K562 (cell line): ENCODE measurements around the gene MALAT1. TPM values are rescaled to one million over a fixed set of nuclear protein-coding genes. Genes with fewer than 3 reads are reported as not detected.
A peak's percentile ranks its signal among the peaks of the same experiment; 100 is the strongest.

Experiments
- ATF2 ChIP-seq: sonication (generic); formaldehyde crosslinking; IDR thresholded peaks from 2 replicates; pipeline ENCODE4 v1.8.1; 2022; ENCODE audit warnings: missing genetic modification reagents
- BDP1 ChIP-seq: IDR thresholded peaks from 3 replicates; pipeline ENCODE4 v1.6.1; 2011; ENCODE audit not compliant: insufficient read length, insufficient read depth
- BRF1 ChIP-seq: IDR thresholded peaks from 3 replicates; pipeline ENCODE4 v1.6.1; 2011; ENCODE audit warnings: borderline replicate concordance, mild to moderate bottlenecking; ENCODE audit not compliant: insufficient read length; ENCODE audit errors: extremely low read depth
- CBX3 ChIP-seq, 2 experiments: IDR thresholded peaks; 1 replicate in 1 of 2; 2 replicates in 1 of 2; pipeline ENCODE4 v1.6.1; 2012; ENCODE audit warnings: inconsistent platforms in 2 of 2, low read length in 2 of 2, borderline replicate concordance in 1 of 2, control low read depth in 1 of 2
- ELK3 ChIP-seq: fragments of 450-650 bp; formaldehyde crosslinking; IDR thresholded peaks from 2 replicates; pipeline ENCODE4 v1.4.0; 2020; ENCODE audit warnings: mild to moderate bottlenecking
- ETS2 ChIP-seq: IDR thresholded peaks from 2 replicates; pipeline ENCODE4 v1.6.1; 2016; ENCODE audit warnings: borderline replicate concordance, missing genetic modification characterization, mild to moderate bottlenecking, moderate library complexity, missing compliant biosample characterization; ENCODE audit not compliant: poor library complexity, severe bottlenecking
- KDM4B ChIP-seq, 2 experiments: fragments of 450-650 bp in 1 of 2; sonication (generic) in 1 of 2; IDR thresholded peaks; 2 replicates each; pipeline ENCODE4 v1.6.1; 2016 to 2017; ENCODE audit warnings: borderline replicate concordance in 2 of 2, antibody characterized with exemption in 1 of 2, low read depth in 1 of 2, mild to moderate bottlenecking in 1 of 2
- KLF16 ChIP-seq: IDR thresholded peaks from 2 replicates; pipeline ENCODE4 v1.6.1; 2016; ENCODE audit warnings: antibody characterized with exemption
- MTF1 ChIP-seq: fragments of 250-450 bp; sonication (Bioruptor Pico); IDR thresholded peaks from 2 replicates; pipeline ENCODE4 v1.9.0; 2021; ENCODE audit warnings: moderate library complexity, mild to moderate bottlenecking, inconsistent platforms, borderline replicate concordance
- NONO ChIP-seq, 2 experiments: fragments of 200-400 bp in 1 of 2; fragments of 450-650 bp in 1 of 2; formaldehyde crosslinking in 1 of 2; IDR thresholded peaks; 2 replicates each; pipeline ENCODE4 v1.6.1; 2017; ENCODE audit warnings: low read depth in 2 of 2, mild to moderate bottlenecking in 2 of 2, moderate library complexity in 2 of 2, low read length in 1 of 2
- POLR2AphosphoS5 ChIP-seq: IDR thresholded peaks from 2 replicates; pipeline ENCODE4 v1.6.1; 2011; ENCODE audit warnings: mild to moderate bottlenecking, low read depth, low read length, moderate library complexity; ENCODE audit not compliant: control insufficient read depth, insufficient read depth
- PRPF4 ChIP-seq: fragments of 200-400 bp; formaldehyde crosslinking; IDR thresholded peaks from one replicate; pipeline ENCODE4 v1.6.1; 2017; ENCODE audit warnings: low read length, low read depth, mild to moderate bottlenecking; ENCODE audit not compliant: insufficient read depth, poor library complexity, severe bottlenecking
- RNF2 ChIP-seq: sonication (generic); IDR thresholded peaks from 2 replicates; pipeline ENCODE4 v1.6.1; 2016
- SMARCE1 ChIP-seq: fragments of 450-650 bp; IDR thresholded peaks from 2 replicates; pipeline ENCODE4 v1.7.1; 2016; ENCODE audit warnings: mild to moderate bottlenecking
- SREBF1 ChIP-seq: fragments of 150-350 bp; IDR thresholded peaks from 2 replicates; pipeline ENCODE4 v1.6.1; 2014; ENCODE audit warnings: antibody characterized with exemption, low read depth, low read length, borderline replicate concordance
- ZBTB17 ChIP-seq: fragments of 450-650 bp; formaldehyde crosslinking; IDR thresholded peaks from 2 replicates; pipeline ENCODE4 v1.4.0; 2020; ENCODE audit warnings: mild to moderate bottlenecking
- ZBTB5 ChIP-seq: fragments of 450-650 bp; IDR thresholded peaks from 2 replicates; pipeline ENCODE4 v1.6.1; 2017; ENCODE audit warnings: antibody characterized with exemption
- ZNF146 ChIP-seq: IDR thresholded peaks from one replicate; pipeline ENCODE4 v1.6.1; 2018; ENCODE audit warnings: missing compliant biosample characterization; ENCODE audit not compliant: unreplicated experiment
- ZNF583 ChIP-seq: fragments of 250-450 bp; sonication (Bioruptor Pico); IDR thresholded peaks from 2 replicates; pipeline ENCODE4 v1.4.0; 2020
- ZNF589 ChIP-seq: fragments of 200-800 bp; sonication (Bioruptor generic); IDR thresholded peaks from 2 replicates; pipeline ENCODE4 v1.6.1; 2016; ENCODE audit warnings: low read depth, missing genetic modification characterization, missing compliant biosample characterization
- ZNF707 ChIP-seq: fragments of 250-450 bp; sonication (Bioruptor Pico); conservative IDR thresholded peaks from 2 replicates; pipeline ENCODE4 v1.8.0; 2022; ENCODE audit warnings: inconsistent platforms, mild to moderate bottlenecking, moderate library complexity
- ZNF717 ChIP-seq: fragments of 250-450 bp; sonication (Bioruptor Pico); IDR thresholded peaks from 2 replicates; pipeline ENCODE4 v1.5.0; 2021
- ZNF79 ChIP-seq: fragments of 250-450 bp; sonication (Bioruptor Pico); IDR thresholded peaks from 2 replicates; pipeline ENCODE4 v1.4.0; 2020; ENCODE audit warnings: low read depth, mild to moderate bottlenecking, moderate library complexity
- polyA plus RNA-seq, 8 experiments: library from polyadenylated mRNA; depleted of rRNA in 4 of 8; stranded (reverse) in 5 of 8; unstranded in 3 of 8; fragments of >200 nt; fragmentation: Nextera tagmentation in 2 of 8; fragmentation: Illumina TruSeq in 1 of 8; extraction: Ambion mirVana in 2 of 8; extraction: Trizol in 1 of 8; gene quantifications; 2 replicates each; pipeline versions ENCODE4 v1.2.1 to v1.2.3, GENCODE V29; 2011 to 2014; ENCODE audit warnings: inconsistent platforms in 1 of 8, missing spikeins in 1 of 8
- total RNA-seq, 7 experiments: library from RNA; depleted of rRNA in 6 of 7; stranded (reverse); fragments of >200 nt in 6 of 7; fragmentation: Illumina TruSeq in 2 of 7; extraction: Trizol in 2 of 7; gene quantifications; 2 replicates each; pipeline versions ENCODE4 v1.2.1 to v1.2.3, GENCODE V29; 2011 to 2021; ENCODE audit warnings: low replicate concordance in 1 of 7

Gene MALAT1
- total and polyA plus RNA-seq, 9 of the 15 experiments (the other 6 are each of a cell fraction or from before 2014, with no cell fraction given) = 363 to 8,715 (median 2,351) TPM

GRCh38 chr11:65506772-65507505 is 8.1 kb downstream of the MALAT1 start (continued):
- TF ChIP-seq ATF2 (CRISPR knock-in tag) (no peak), BRF1 (no peak), KLF16 (no peak), ZNF146 (peak; percentile 0), ETS2 (tag) (no peak), BDP1 (peak; percentile 19), PRPF4 (no peak), ZBTB17 (CRISPR knock-in tag) (peak; percentile 96), SREBF1 (no peak), SMARCE1 (no peak; the same call in 1 of the 2 replicates), ZNF583 (CRISPR knock-in tag) (no peak), ZNF589 (no peak), MTF1 (CRISPR knock-in tag) (no peak), ZNF79 (CRISPR knock-in tag) (no peak), ZNF707 (CRISPR knock-in tag) (peak; percentile 54; the same call in 1 of the 2 replicates), POLR2AphosphoS5 (peak; percentile 92), NONO (IDR thresholded peaks at IDR 0.05; ENCODE audit: low read depth in 2 of 2, low read length in 1 of 2) (peak in 1 of 2 experiments; percentile 90; a peak in 3 of 4 replicates), ZNF717 (CRISPR knock-in tag) (peak; percentile 97), ZBTB5 (peak; percentile 96), RNF2 (peak; percentile 76; the same call in 1 of the 2 replicates), KDM4B (IDR thresholded peaks at IDR 0.05; ENCODE audit: borderline replicate concordance in 2 of 2, low read depth in 1 of 2) (peak in 1 of 2 experiments; percentile 39; a peak in 1 of 4 replicates), ELK3 (CRISPR knock-in tag) (peak; percentile 95), CBX3 (IDR thresholded peaks at IDR 0.05; ENCODE audit: borderline replicate concordance in 1 of 2, low read length in 2 of 2) (no peak; a peak in 1 of 3 replicates)
